ENCODE results near the gene IFT43. TPM values are rescaled to one million over a fixed set of nuclear protein-coding genes. Genes with fewer than 3 reads are reported as not detected.
A peak's percentile ranks its signal among the peaks of the same experiment; 100 is the strongest.

Gene IFT43
- polyA plus RNA-seq, 1 of the 3 experiments (the other 2 are of a cell fraction), result 78.8 TPM

- TF ChIP-seq ZBTB33 (IDR thresholded peaks at IDR 0.05; ENCODE audit: borderline replicate concordance, low read depth), result no peak
Measured at GRCh38 chr14:76098916-76099675, 113.5 kb downstream of the IFT43 start (continued).

- ChIA-PET POLR2A (no interaction called here), CTCF (interaction anchor here (0.6 to 4.9 kb wide), 5 partner anchors 18 to 547 kb away, joined by 3 to 14 read pairs (median 5); no protein-coding TSS in a partner anchor)
- no peaks in the 10 kb centered on the region for H3K9me3 ChIP-seq
- H3K36me3 ChIP-seq (replicated peaks in 1 of 2; ENCODE audit: control insufficient read depth in 1 of 2, insufficient read depth in 2 of 2, low read length in 1 of 2), result no peaks in the 10 kb centered on the region
- no peak for TF ChIP-seq IRF3 (IDR thresholded peaks at IDR 0.05; ENCODE audit: low read depth, low read length)
- no peaks in the 10 kb centered on the region for H3K79me2 ChIP-seq (ENCODE audit: insufficient read depth)
- no peak overlapping the region for H3K27ac ChIP-seq (ENCODE audit: low read depth in 2 of 2, low read length in 1 of 2)
- no peak overlapping the region for H2AFZ ChIP-seq (ENCODE audit: low read depth)
- H3K9me2 ChIP-seq, result no peaks in the 10 kb centered on the region
- peaks cover 0 to 25% of the 10 kb centered on the region in 2 experiments; a peak in 1 of 4 replicates for H3K4me1 ChIP-seq (ENCODE audit: control insufficient read depth in 1 of 2, insufficient read depth in 2 of 2, low read depth in 1 of 2, low read length in 1 of 2)
- DNase-seq, result no peak
- no peaks in the 10 kb centered on the region for H4K20me1 ChIP-seq (ENCODE audit: insufficient read depth)
- no peak overlapping the region for H3K9ac ChIP-seq
- no peak overlapping the region for H3K4me3 ChIP-seq (ENCODE audit: low read depth in 2 of 2, low read length in 1 of 2)
- no peak overlapping the region for H3K4me2 ChIP-seq
- H3F3A ChIP-seq (replicated peaks; ENCODE audit: insufficient read depth), result no peaks in the 10 kb centered on the region
- no peaks in the 10 kb centered on the region; the same call in 1 of the 2 replicates for H3K27me3 ChIP-seq (ENCODE audit: insufficient read depth)
- 56% methylated on average over 12 of the region's 14 CpGs for WGBS (ENCODE audit: low lambda C conversion rate)
Measured at GRCh38 chr14:76100236-76100635, 114.7 kb downstream of the IFT43 start.

- TF ChIP-seq RAD21 (IDR thresholded peaks at IDR 0.05; ENCODE audit: low read length) (peak; percentile 48; the same call in 1 of the 2 replicates), POLR2AphosphoS5 (IDR thresholded peaks at IDR 0.05; ENCODE audit: low read depth, low read length) (no peak)
- Histone ChIP-seq H3K27ac (ENCODE audit: low read depth in 2 of 2, low read length in 1 of 2) (no peak overlapping the region), H3K79me2 (ENCODE audit: insufficient read depth) (no peaks in the 10 kb centered on the region), H3K36me3 (replicated peaks in 1 of 2; ENCODE audit: control insufficient read depth in 1 of 2, insufficient read depth in 2 of 2, low read length in 1 of 2) (no peaks in the 10 kb centered on the region), H3K9me3 (no peaks in the 10 kb centered on the region), H3K9ac (no peak overlapping the region), H3K4me2 (no peak overlapping the region), H3K27me3 (ENCODE audit: insufficient read depth) (no peaks in the 10 kb centered on the region; the same call in 1 of the 2 replicates), H3F3A (replicated peaks; ENCODE audit: insufficient read depth) (no peaks in the 10 kb centered on the region), H4K20me1 (ENCODE audit: insufficient read depth) (no peaks in the 10 kb centered on the region), H3K4me1 (ENCODE audit: control insufficient read depth in 1 of 2, insufficient read depth in 2 of 2, low read depth in 1 of 2, low read length in 1 of 2) (peaks cover 0 to 14% of the 10 kb centered on the region in 2 experiments; a peak in 1 of 4 replicates), H2AFZ (ENCODE audit: low read depth) (no peak overlapping the region), H3K9me2 (no peaks in the 10 kb centered on the region), H3K4me3 (ENCODE audit: low read depth in 2 of 2, low read length in 1 of 2) (no peak overlapping the region)
- 67% methylated on average over 10 of the region's 10 CpGs for WGBS (ENCODE audit: low lambda C conversion rate)
- CTCF ChIA-PET, result interaction anchor here (1.1 to 4.9 kb wide), 7 partner anchors 9 to 502 kb away, joined by 3 to 14 read pairs (median 6); no protein-coding TSS in a partner anchor
- POLR2A ChIA-PET, result no interaction called here
- no peak for DNase-seq
Measured at GRCh38 chr14:76101391-76102379, 116.1 kb downstream of the IFT43 start.

Data from SK-N-SH (cell line).